Measurements from ENCODE around the gene IFNAR1.
"Not testable (repeated sequence)": the region's sequence is repeated elsewhere in the genome, so short reads cannot be mapped to it uniquely, and the experiment has no call there.

IFNAR1 gene

GRCh38 chr21:33315946-33316710, 8.6 kb upstream of the IFNAR1 start:
- Histone ChIP-seq H2AFZ (ENCODE audit: low read length) (peak overlapping the region; percentile 15; the same call in 1 of the 2 replicates), H3K79me2 (ENCODE audit: insufficient read depth, low read length) (no peaks in the 10 kb centered on the region), H3K9ac (ENCODE audit: low read depth, low read length, poor library complexity, severe bottlenecking) (no peak overlapping the region), H3K4me2 (ENCODE audit: low read depth, low read length, poor library complexity, severe bottlenecking) (no peak overlapping the region), H3K9me3 (ENCODE audit: insufficient read depth, low read depth, low read length) (no peaks in the 10 kb centered on the region), H3K4me3 (ENCODE audit: low read length, poor library complexity, severe bottlenecking) (no peak overlapping the region), H3K4me1 (ENCODE audit: insufficient read depth, low read length, poor library complexity, severe bottlenecking) (no peaks in the 10 kb centered on the region), H3K27me3 (ENCODE audit: insufficient read depth, low read length, poor library complexity, severe bottlenecking) (no peaks in the 10 kb centered on the region), H3K36me3 (ENCODE audit: insufficient read depth, low read length) (no peaks in the 10 kb centered on the region), H4K20me1 (ENCODE audit: insufficient read depth, low read length, poor library complexity, severe bottlenecking) (no peaks in the 10 kb centered on the region), H3K9me2 (replicated peaks; ENCODE audit: low read depth, low read length) (no peaks in the 10 kb centered on the region), H3F3A (ENCODE audit: low read depth) (no peaks in the 10 kb centered on the region)
- TF ChIP-seq CTCF (conservative IDR thresholded peaks at IDR 0.05; ENCODE audit: low read length) (no peak), EZH2phosphoT487 (IDR thresholded peaks at IDR 0.05; ENCODE audit: borderline replicate concordance) (no peak)

DNA sequence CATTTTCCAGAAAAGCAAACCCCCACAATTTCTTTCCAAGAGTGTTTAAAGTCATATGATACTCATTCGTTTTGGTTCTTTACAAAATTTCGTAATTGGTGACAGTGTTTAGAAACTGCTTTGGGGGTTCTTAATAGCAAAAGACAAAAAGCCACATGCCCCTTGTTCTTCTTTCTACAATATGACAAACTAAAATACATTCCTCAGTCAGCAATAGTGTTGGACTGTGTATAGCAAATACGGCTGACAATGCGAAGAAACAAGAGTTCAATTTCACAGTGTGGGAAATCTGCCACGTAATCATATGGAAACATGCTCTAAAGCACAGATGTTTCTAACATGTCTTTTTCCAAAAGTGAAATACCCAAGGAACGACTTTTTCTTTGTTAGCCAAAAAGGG, 7.6 kb upstream of the IFNAR1 start:
- H3K4me2 ChIP-seq (ENCODE audit: low read depth, low read length, poor library complexity, severe bottlenecking) = no peak overlapping the region
- no peak overlapping the region for H3K9ac ChIP-seq (ENCODE audit: low read depth, low read length, poor library complexity, severe bottlenecking)
- H3K36me3 ChIP-seq (ENCODE audit: insufficient read depth, low read length) = no peaks in the 10 kb centered on the region
- H2AFZ ChIP-seq (ENCODE audit: low read length) = no peak overlapping the region
- H3K4me3 ChIP-seq (ENCODE audit: low read length, poor library complexity, severe bottlenecking) = no peak overlapping the region
- no peaks in the 10 kb centered on the region for H3K27me3 ChIP-seq (ENCODE audit: insufficient read depth, low read length, poor library complexity, severe bottlenecking)
- no peaks in the 10 kb centered on the region for H3K79me2 ChIP-seq (ENCODE audit: insufficient read depth, low read length)
- H3K4me1 ChIP-seq (ENCODE audit: insufficient read depth, low read length, poor library complexity, severe bottlenecking) = no peaks in the 10 kb centered on the region
- no peaks in the 10 kb centered on the region for H3K9me3 ChIP-seq (ENCODE audit: insufficient read depth, low read depth, low read length)
- no peaks in the 10 kb centered on the region for H4K20me1 ChIP-seq (ENCODE audit: insufficient read depth, low read length, poor library complexity, severe bottlenecking)
- no peak for TF ChIP-seq EZH2phosphoT487 (IDR thresholded peaks at IDR 0.05; ENCODE audit: borderline replicate concordance)
- no peak for TF ChIP-seq CTCF (conservative IDR thresholded peaks at IDR 0.05; ENCODE audit: low read length)
- H3F3A ChIP-seq (ENCODE audit: low read depth) = no peaks in the 10 kb centered on the region
- H3K9me2 ChIP-seq (replicated peaks; ENCODE audit: low read depth, low read length) = no peaks in the 10 kb centered on the region

DNA sequence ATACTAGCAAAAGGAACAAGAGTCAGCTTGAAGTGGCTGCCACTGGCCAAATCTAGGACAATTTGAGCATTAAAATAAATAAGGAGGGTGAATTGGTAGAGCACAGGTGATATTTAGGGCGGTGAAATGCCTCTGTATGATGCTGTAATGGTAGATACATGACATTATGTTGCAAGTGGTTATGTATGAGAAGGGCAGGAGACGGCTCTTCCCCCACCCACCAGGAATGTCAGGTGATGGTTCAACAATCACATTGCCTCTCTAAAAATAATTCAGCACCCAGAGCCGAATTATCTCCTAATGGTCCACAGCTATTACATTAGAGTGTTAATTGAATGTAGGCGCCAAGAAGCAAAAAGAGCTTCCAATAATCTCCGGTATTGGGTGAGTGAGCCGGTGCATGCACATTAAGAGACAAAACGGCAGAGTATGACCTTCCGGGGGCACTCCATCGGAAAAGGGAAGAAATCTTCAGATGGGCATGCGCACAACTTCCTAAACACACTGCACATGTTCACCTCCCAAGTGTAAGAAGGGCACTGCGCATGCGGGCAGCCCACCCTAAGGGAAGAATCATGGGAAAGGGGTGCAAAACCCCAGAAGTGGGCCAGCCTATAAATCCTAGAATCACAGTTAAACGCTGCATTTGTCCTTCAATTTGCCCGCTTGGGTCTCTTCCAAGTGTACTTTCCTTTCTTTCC, 6.8 kb upstream of the IFNAR1 start:
- Histone ChIP-seq H3K36me3 (ENCODE audit: insufficient read depth, low read length) (no peaks in the 10 kb centered on the region), H2AFZ (ENCODE audit: low read length) (no peak overlapping the region), H3K9me2 (replicated peaks; ENCODE audit: low read depth, low read length) (no peaks in the 10 kb centered on the region), H3K4me3 (ENCODE audit: low read length, poor library complexity, severe bottlenecking) (no peak overlapping the region), H4K20me1 (ENCODE audit: insufficient read depth, low read length, poor library complexity, severe bottlenecking) (no peaks in the 10 kb centered on the region), H3K9me3 (ENCODE audit: insufficient read depth, low read depth, low read length) (no peaks in the 10 kb centered on the region), H3K27me3 (ENCODE audit: insufficient read depth, low read length, poor library complexity, severe bottlenecking) (no peaks in the 10 kb centered on the region), H3K4me1 (ENCODE audit: insufficient read depth, low read length, poor library complexity, severe bottlenecking) (no peaks in the 10 kb centered on the region), H3K4me2 (ENCODE audit: low read depth, low read length, poor library complexity, severe bottlenecking) (no peak overlapping the region), H3F3A (ENCODE audit: low read depth) (no peaks in the 10 kb centered on the region), H3K9ac (ENCODE audit: low read depth, low read length, poor library complexity, severe bottlenecking) (no peak overlapping the region), H3K79me2 (ENCODE audit: insufficient read depth, low read length) (no peaks in the 10 kb centered on the region)
- TF ChIP-seq EZH2phosphoT487 (IDR thresholded peaks at IDR 0.05; ENCODE audit: borderline replicate concordance) = no peak
- no peak for TF ChIP-seq CTCF (conservative IDR thresholded peaks at IDR 0.05; ENCODE audit: low read length)

DNA sequence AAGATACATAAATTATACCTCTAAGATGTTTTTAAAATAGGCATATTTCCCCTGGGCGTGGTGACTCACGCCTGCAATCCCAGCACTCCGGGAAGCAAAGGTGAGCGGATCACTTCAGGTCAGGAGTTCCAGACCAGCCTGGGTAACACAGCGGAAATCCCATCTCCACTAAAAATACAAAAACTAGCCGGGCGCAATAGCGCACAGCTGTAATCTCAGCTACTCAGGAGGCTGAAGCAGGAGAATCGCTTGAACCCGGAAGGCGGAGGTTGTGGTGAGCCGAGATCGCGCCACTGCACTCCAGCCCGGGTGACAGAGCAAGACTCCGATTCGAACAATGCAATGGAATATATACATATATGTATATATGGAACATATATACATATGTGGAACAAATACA, 3.8 kb upstream of the IFNAR1 start:
- H3K9me2 ChIP-seq (replicated peaks; ENCODE audit: low read depth, low read length); H3K4me2 ChIP-seq (ENCODE audit: low read depth, low read length, poor library complexity, severe bottlenecking); H3K9ac ChIP-seq (ENCODE audit: low read depth, low read length, poor library complexity, severe bottlenecking); H3K9me3 ChIP-seq (ENCODE audit: insufficient read depth, low read depth, low read length); H4K20me1 ChIP-seq (ENCODE audit: insufficient read depth, low read length, poor library complexity, severe bottlenecking); H3F3A ChIP-seq (ENCODE audit: low read depth); H3K36me3 ChIP-seq (ENCODE audit: insufficient read depth, low read length); H2AFZ ChIP-seq (ENCODE audit: low read length); H3K4me1 ChIP-seq (ENCODE audit: insufficient read depth, low read length, poor library complexity, severe bottlenecking); H3K4me3 ChIP-seq (ENCODE audit: low read length, poor library complexity, severe bottlenecking); H3K27me3 ChIP-seq (ENCODE audit: insufficient read depth, low read length, poor library complexity, severe bottlenecking): not testable (repeated sequence)
- H3K79me2 ChIP-seq (ENCODE audit: insufficient read depth, low read length) = peaks cover 12% of the 10 kb centered on the region

GRCh38 chr21:33323610-33324009, 1.2 kb upstream of the IFNAR1 start:
- H3F3A ChIP-seq (ENCODE audit: low read depth); H3K27me3 ChIP-seq (ENCODE audit: insufficient read depth, low read length, poor library complexity, severe bottlenecking); H3K9me2 ChIP-seq (replicated peaks; ENCODE audit: low read depth, low read length); H3K9me3 ChIP-seq (ENCODE audit: insufficient read depth, low read depth, low read length); H3K36me3 ChIP-seq (ENCODE audit: insufficient read depth, low read length); H2AFZ ChIP-seq (ENCODE audit: low read length): not testable (repeated sequence)
- peak overlapping the region; percentile 95 for H3K4me3 ChIP-seq (ENCODE audit: low read length, poor library complexity, severe bottlenecking)
- H3K4me1 ChIP-seq (ENCODE audit: insufficient read depth, low read length, poor library complexity, severe bottlenecking) = peaks cover 35% of the 10 kb centered on the region
- peaks cover 38% of the 10 kb centered on the region for H3K79me2 ChIP-seq (ENCODE audit: insufficient read depth, low read length)
- peaks cover 31% of the 10 kb centered on the region for H4K20me1 ChIP-seq (ENCODE audit: insufficient read depth, low read length, poor library complexity, severe bottlenecking)
- peak overlapping the region; percentile 72 for H3K4me2 ChIP-seq (ENCODE audit: low read depth, low read length, poor library complexity, severe bottlenecking)
- H3K9ac ChIP-seq (ENCODE audit: low read depth, low read length, poor library complexity, severe bottlenecking) = peak overlapping the region; percentile 95

All from Loucy (cell line).